H1 (cell line): ENCODE measurements around the gene FAT3. TPM values are rescaled to one million over a fixed set of nuclear protein-coding genes. Genes with fewer than 3 reads are reported as not detected.

Experiments used
- CTCF ChIA-PET: fragments of 300-600 bp; sonication (Branson Sonifier 250); formaldehyde crosslinking; loops from one replicate; lab custom pipeline; 2021; ENCODE audit not compliant: partially characterized antibody; lab: Charles Lee
- POLR2A ChIA-PET: fragments of 300-600 bp; sonication (Branson Sonifier 250); formaldehyde crosslinking; loops from one replicate; lab custom pipeline; 2021; ENCODE audit warnings: inconsistent platforms; ENCODE audit not compliant: partially characterized antibody; lab: Charles Lee
- DNase-seq, 2 experiments: peaks; one replicate each; pipeline versions ENCODE4 v3.0.0 to v3.0.0-alpha.2; 2010 to 2022; ENCODE audit warnings: low spot score in 2 of 2, low read depth in 1 of 2, mixed read lengths in 1 of 2
- FAIRE-seq: peaks from 2 replicates; lab custom pipeline; 2011; peaks lifted over from hg19 to GRCh38; lab: Jason Lieb, UNC
- H2AFZ ChIP-seq: 2 replicates; pipeline ENCODE4 v1.8.1; 2012; ENCODE audit warnings: low read length, inconsistent platforms
- H2AK5ac ChIP-seq: 2 replicates; pipeline ENCODE4 v1.6.1; 2013; ENCODE audit warnings: low read depth, low read length
- H2BK120ac ChIP-seq: replicated peaks from 2 replicates; pipeline ENCODE3; 2013; ENCODE audit warnings: low read depth, low read length, inconsistent platforms
- H2BK12ac ChIP-seq: 2 replicates; pipeline ENCODE4 v1.6.1; 2013; ENCODE audit warnings: low read depth, low read length
- H2BK15ac ChIP-seq: 2 replicates; pipeline ENCODE4 v1.6.1; 2013; ENCODE audit warnings: low read length
- H2BK20ac ChIP-seq: 2 replicates; pipeline ENCODE4 v1.6.1; 2013; ENCODE audit warnings: low read length
- H2BK5ac ChIP-seq: 2 replicates; pipeline ENCODE4 v1.6.1; 2013; ENCODE audit warnings: low read depth, low read length
- H3K14ac ChIP-seq: 2 replicates; pipeline ENCODE4 v1.6.1; 2013; ENCODE audit warnings: inconsistent platforms; ENCODE audit not compliant: insufficient read length
- H3K18ac ChIP-seq: 2 replicates; pipeline ENCODE4 v1.6.1; 2013; ENCODE audit warnings: low read length; ENCODE audit errors: extremely low read depth
- H3K23ac ChIP-seq: 2 replicates; pipeline ENCODE4 v1.6.1; 2013; ENCODE audit warnings: inconsistent platforms; ENCODE audit not compliant: insufficient read length
- H3K23me2 ChIP-seq: 2 replicates; pipeline ENCODE4 v1.6.1; 2013; ENCODE audit warnings: low read depth, low read length
- H3K27ac ChIP-seq: 2 replicates; pipeline ENCODE4 v1.6.1; 2011; ENCODE audit warnings: low read depth, low read length, inconsistent platforms
- H3K27me3 ChIP-seq, 4 experiments: replicated peaks in 1 of 4; 1 replicate in 1 of 4; 2 replicates in 3 of 4; pipeline versions ENCODE4 v1.6.1 to v1.8.1; 2011 to 2013; ENCODE audit warnings: low read length in 3 of 4, mild to moderate bottlenecking in 3 of 4, inconsistent platforms in 2 of 4, mixed read lengths in 2 of 4, moderate library complexity in 1 of 4; ENCODE audit not compliant: control insufficient read depth in 3 of 4, insufficient read depth in 3 of 4; ENCODE audit errors: extremely low read depth in 1 of 4
- H3K36me3 ChIP-seq, 4 experiments: 2 replicates each; pipeline versions ENCODE4 v1.6.1 to v1.8.1; 2011 to 2013; ENCODE audit warnings: mild to moderate bottlenecking in 4 of 4, low read length in 3 of 4, moderate library complexity in 2 of 4, control low read depth in 1 of 4, inconsistent platforms in 1 of 4; ENCODE audit not compliant: insufficient read depth in 4 of 4, control insufficient read depth in 2 of 4
- H3K4ac ChIP-seq: replicated peaks from 2 replicates; pipeline ENCODE3; 2013; ENCODE audit warnings: low read length, low read depth, mixed read lengths, inconsistent platforms; ENCODE audit not compliant: insufficient read length
- H3K4me1 ChIP-seq, 4 experiments: replicated peaks in 1 of 4; 1 replicate in 1 of 4; 2 replicates in 3 of 4; pipeline versions ENCODE4 v1.6.1 to v1.8.1; 2011 to 2013; ENCODE audit warnings: low read length in 3 of 4, inconsistent platforms in 2 of 4, mixed read lengths in 1 of 4; ENCODE audit not compliant: insufficient read depth in 4 of 4, control insufficient read depth in 3 of 4
- H3K4me2 ChIP-seq, 2 experiments: 2 replicates each; pipeline versions ENCODE4 v1.6.1 to v1.8.1; 2011 to 2013; ENCODE audit warnings: low read depth in 2 of 2, low read length in 2 of 2, control low read depth in 1 of 2, inconsistent platforms in 1 of 2, mild to moderate bottlenecking in 1 of 2; ENCODE audit not compliant: insufficient read depth in 1 of 2
- H3K4me3 ChIP-seq, 4 experiments: fragments of 200-600, 300-600 bp in 1 of 4; sonication (generic), shearing (Covaris generic), sonication (Bioruptor Twin) in 1 of 4; 2 replicates each; pipeline versions ENCODE4 v1.5.1 to v1.8.1; 2011 to 2016; ENCODE audit warnings: low read length in 4 of 4, low read depth in 3 of 4, control low read depth in 2 of 4, inconsistent platforms in 2 of 4, mild to moderate bottlenecking in 2 of 4, mixed read lengths in 1 of 4, moderate library complexity in 1 of 4; ENCODE audit not compliant: insufficient read depth in 2 of 4; ENCODE audit errors: extremely low read depth in 1 of 4
- H3K56ac ChIP-seq: replicated peaks from 2 replicates; pipeline ENCODE3; 2013; ENCODE audit warnings: low read depth, mild to moderate bottlenecking, mixed read lengths, low read length, inconsistent platforms; ENCODE audit not compliant: insufficient read length
- H3K79me1 ChIP-seq: 2 replicates; pipeline ENCODE4 v1.6.1; 2013; ENCODE audit warnings: low read depth, low read length, control low read depth
- H3K79me2 ChIP-seq, 2 experiments: 2 replicates each; pipeline versions ENCODE4 v1.6.1 to v1.8.1; 2012 to 2013; ENCODE audit warnings: low read length in 2 of 2, mild to moderate bottlenecking in 2 of 2, inconsistent platforms in 1 of 2; ENCODE audit not compliant: insufficient read depth in 2 of 2, control insufficient read depth in 1 of 2
- H3K9ac ChIP-seq, 4 experiments: replicated peaks in 1 of 4; 1 replicate in 1 of 4; 2 replicates in 3 of 4; pipeline versions ENCODE4 v1.6.1 to v1.8.1; 2011 to 2013; ENCODE audit warnings: low read depth in 3 of 4, low read length in 3 of 4, control low read depth in 2 of 4, mild to moderate bottlenecking in 2 of 4, moderate library complexity in 2 of 4, inconsistent platforms in 1 of 4; ENCODE audit errors: extremely low read depth in 1 of 4
- H3K9me3 ChIP-seq, 2 experiments: 2 replicates each; pipeline versions ENCODE4 v1.6.1 to v1.8.1; 2012 to 2013; ENCODE audit warnings: mild to moderate bottlenecking in 2 of 2, moderate library complexity in 2 of 2, control low read depth in 1 of 2, inconsistent platforms in 1 of 2, low read depth in 1 of 2, low read length in 1 of 2, mixed read lengths in 1 of 2; ENCODE audit not compliant: insufficient read depth in 2 of 2
- H4K20me1 ChIP-seq, 2 experiments: replicated peaks in 1 of 2; 2 replicates each; pipeline versions ENCODE3 to v1.8.1; 2011 to 2013; ENCODE audit warnings: inconsistent platforms in 2 of 2, low read length in 2 of 2, mild to moderate bottlenecking in 1 of 2; ENCODE audit not compliant: insufficient read depth in 2 of 2, control insufficient read depth in 1 of 2
- H4K5ac ChIP-seq: 2 replicates; pipeline ENCODE4 v1.6.1; 2013; ENCODE audit warnings: low read length, low read depth, mixed read lengths, inconsistent platforms; ENCODE audit not compliant: insufficient read length
- H4K8ac ChIP-seq: 2 replicates; pipeline ENCODE4 v1.8.0; 2013; ENCODE audit warnings: mild to moderate bottlenecking, moderate library complexity, low read length, inconsistent platforms; ENCODE audit not compliant: insufficient read depth; ENCODE audit errors: extremely low read depth
- H4K91ac ChIP-seq: replicated peaks from 2 replicates; pipeline ENCODE3; 2013; ENCODE audit warnings: low read length, mixed read lengths, inconsistent platforms; ENCODE audit not compliant: insufficient read length
- TCF12 ChIP-seq: IDR thresholded peaks from 2 replicates; pipeline ENCODE4 v1.6.1; 2011; ENCODE audit warnings: low read depth, mild to moderate bottlenecking, low read length
- WGBS, 2 experiments: shearing (Covaris generic) in 1 of 2; methylation state at CpG; one replicate each; pipeline versions ENCODE4 v1.1.6 to v1.1.7; 2013 to 2015; ENCODE audit warnings: low lambda C conversion rate in 2 of 2, mixed read lengths in 2 of 2, inconsistent platforms in 1 of 2, low coverage in 1 of 2, missing lambda C conversion rate in 1 of 2; ENCODE audit not compliant: insufficient replicate concordance in 2 of 2, insufficient coverage in 1 of 2, insufficient read length in 1 of 2; ENCODE audit errors: extremely low coverage in 1 of 2, missing lambda C conversion rate in 1 of 2; 5-methylcytosine and 5-hydroxymethylcytosine counted together
- polyA plus RNA-seq, 7 experiments: library from polyadenylated mRNA; depleted of rRNA in 3 of 7; stranded (reverse) in 5 of 7; unstranded in 2 of 7; fragments of >200 nt in 5 of 7; fragments of 200-250 nt in 2 of 7; gene quantifications; 1 replicate in 5 of 7; 2 replicates in 1 of 7; 4 replicates in 1 of 7; pipeline versions ENCODE4 v1.2.1 to v1.2.3, GENCODE V29; 2011 to 2013; ENCODE audit warnings: missing spikeins in 2 of 7, mixed read lengths in 2 of 7
- total RNA-seq: library from RNA; stranded (reverse); fragmentation: NEBNext Ultra II Directional; extraction: Animal tissue kit (Norgen Biotek cat#: 25700); gene quantifications from 2 replicates; pipeline ENCODE4 v1.2.1, GENCODE V29; 2021

FAT3 gene
- total and polyA plus RNA-seq, 2 of the 8 experiments (the other 6 are each of a cell fraction or from before 2014, with no cell fraction given) = 7.2 to 18.4 TPM

- H3K27me3 ChIP-seq = no peaks in the 10 kb centered on the region
- no peak for FAIRE-seq
- no peaks in the 10 kb centered on the region for H3K36me3 ChIP-seq
- H3K18ac ChIP-seq = no peak overlapping the region
- H4K91ac ChIP-seq = no peak overlapping the region
- no peak overlapping the region for H2BK20ac ChIP-seq
- CTCF ChIA-PET = no interaction called here
- no peak overlapping the region for H3K14ac ChIP-seq
- no peak overlapping the region for H4K5ac ChIP-seq
- H3K9me3 ChIP-seq = no peaks in the 10 kb centered on the region
- H2BK15ac ChIP-seq = no peak overlapping the region
- no peak overlapping the region for H2AFZ ChIP-seq
- H3K9ac ChIP-seq = no peak overlapping the region
- peaks cover 0 to 79% of the 10 kb centered on the region in 2 experiments; a peak in 3 of 4 replicates for H3K79me2 ChIP-seq
- no peak overlapping the region for H2AK5ac ChIP-seq
- no peak overlapping the region for H3K4me3 ChIP-seq
- H3K23me2 ChIP-seq = no peaks in the 10 kb centered on the region
- no peak for DNase-seq
- no peak overlapping the region for H4K8ac ChIP-seq
- H4K20me1 ChIP-seq = no peaks in the 10 kb centered on the region
- no peak overlapping the region for H2BK5ac ChIP-seq
- no peak overlapping the region for H3K56ac ChIP-seq
- H3K79me1 ChIP-seq = no peaks in the 10 kb centered on the region; the same call in 1 of the 2 replicates
- no peak overlapping the region for H2BK12ac ChIP-seq
- no peak overlapping the region for H2BK120ac ChIP-seq
- no peak overlapping the region for H3K4me2 ChIP-seq
- H3K23ac ChIP-seq = no peak overlapping the region
- H3K4ac ChIP-seq = no peak overlapping the region
- 68% methylated on average over 1 of the region's 1 CpG; no CpG with 5 or more reads in 1 of the 2 experiments for WGBS, 2 experiments
- POLR2A ChIA-PET = no interaction called here
- H3K27ac ChIP-seq = no peak overlapping the region
- peaks cover 3 to 17% (median 14%) of the 10 kb centered on the region in 4 experiments; a peak in 5 of 7 replicates for H3K4me1 ChIP-seq
- no peak for TF ChIP-seq TCF12
Measured at GRCh38 chr11:92236856-92237255, 12.2 kb downstream of the FAT3 start.
